Measurements from ENCODE around the gene CSMD2. TPM values are rescaled to one million over a fixed set of nuclear protein-coding genes. Genes with fewer than 3 reads are reported as not detected.

The CSMD2 gene
- total and polyA plus RNA-seq, 2 of the 8 experiments (the other 6 are each of a cell fraction or from before 2014, with no cell fraction given): 7.0 to 14.7 TPM

DNA sequence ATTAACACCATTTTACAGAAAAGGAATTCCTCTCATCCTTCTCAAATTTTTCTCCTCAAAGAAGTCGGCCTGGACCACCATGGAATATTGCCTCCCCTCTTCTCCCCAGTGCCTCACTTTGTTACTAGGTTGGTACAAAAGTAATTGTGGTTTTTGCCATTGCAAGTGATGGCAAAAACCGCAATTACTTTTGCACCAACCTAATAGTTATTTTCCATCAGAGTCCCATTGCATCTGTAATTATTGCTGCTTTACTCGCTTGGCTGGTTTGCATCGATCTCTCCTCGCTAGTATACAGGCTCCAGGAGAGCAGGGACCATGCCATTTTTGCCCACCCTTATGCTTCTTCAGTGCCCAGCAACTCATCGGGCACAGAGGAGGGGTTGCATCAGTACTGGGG lies 10.7 kb upstream of the CSMD2 start (continued):
- TF ChIP-seq, protein P1, sequence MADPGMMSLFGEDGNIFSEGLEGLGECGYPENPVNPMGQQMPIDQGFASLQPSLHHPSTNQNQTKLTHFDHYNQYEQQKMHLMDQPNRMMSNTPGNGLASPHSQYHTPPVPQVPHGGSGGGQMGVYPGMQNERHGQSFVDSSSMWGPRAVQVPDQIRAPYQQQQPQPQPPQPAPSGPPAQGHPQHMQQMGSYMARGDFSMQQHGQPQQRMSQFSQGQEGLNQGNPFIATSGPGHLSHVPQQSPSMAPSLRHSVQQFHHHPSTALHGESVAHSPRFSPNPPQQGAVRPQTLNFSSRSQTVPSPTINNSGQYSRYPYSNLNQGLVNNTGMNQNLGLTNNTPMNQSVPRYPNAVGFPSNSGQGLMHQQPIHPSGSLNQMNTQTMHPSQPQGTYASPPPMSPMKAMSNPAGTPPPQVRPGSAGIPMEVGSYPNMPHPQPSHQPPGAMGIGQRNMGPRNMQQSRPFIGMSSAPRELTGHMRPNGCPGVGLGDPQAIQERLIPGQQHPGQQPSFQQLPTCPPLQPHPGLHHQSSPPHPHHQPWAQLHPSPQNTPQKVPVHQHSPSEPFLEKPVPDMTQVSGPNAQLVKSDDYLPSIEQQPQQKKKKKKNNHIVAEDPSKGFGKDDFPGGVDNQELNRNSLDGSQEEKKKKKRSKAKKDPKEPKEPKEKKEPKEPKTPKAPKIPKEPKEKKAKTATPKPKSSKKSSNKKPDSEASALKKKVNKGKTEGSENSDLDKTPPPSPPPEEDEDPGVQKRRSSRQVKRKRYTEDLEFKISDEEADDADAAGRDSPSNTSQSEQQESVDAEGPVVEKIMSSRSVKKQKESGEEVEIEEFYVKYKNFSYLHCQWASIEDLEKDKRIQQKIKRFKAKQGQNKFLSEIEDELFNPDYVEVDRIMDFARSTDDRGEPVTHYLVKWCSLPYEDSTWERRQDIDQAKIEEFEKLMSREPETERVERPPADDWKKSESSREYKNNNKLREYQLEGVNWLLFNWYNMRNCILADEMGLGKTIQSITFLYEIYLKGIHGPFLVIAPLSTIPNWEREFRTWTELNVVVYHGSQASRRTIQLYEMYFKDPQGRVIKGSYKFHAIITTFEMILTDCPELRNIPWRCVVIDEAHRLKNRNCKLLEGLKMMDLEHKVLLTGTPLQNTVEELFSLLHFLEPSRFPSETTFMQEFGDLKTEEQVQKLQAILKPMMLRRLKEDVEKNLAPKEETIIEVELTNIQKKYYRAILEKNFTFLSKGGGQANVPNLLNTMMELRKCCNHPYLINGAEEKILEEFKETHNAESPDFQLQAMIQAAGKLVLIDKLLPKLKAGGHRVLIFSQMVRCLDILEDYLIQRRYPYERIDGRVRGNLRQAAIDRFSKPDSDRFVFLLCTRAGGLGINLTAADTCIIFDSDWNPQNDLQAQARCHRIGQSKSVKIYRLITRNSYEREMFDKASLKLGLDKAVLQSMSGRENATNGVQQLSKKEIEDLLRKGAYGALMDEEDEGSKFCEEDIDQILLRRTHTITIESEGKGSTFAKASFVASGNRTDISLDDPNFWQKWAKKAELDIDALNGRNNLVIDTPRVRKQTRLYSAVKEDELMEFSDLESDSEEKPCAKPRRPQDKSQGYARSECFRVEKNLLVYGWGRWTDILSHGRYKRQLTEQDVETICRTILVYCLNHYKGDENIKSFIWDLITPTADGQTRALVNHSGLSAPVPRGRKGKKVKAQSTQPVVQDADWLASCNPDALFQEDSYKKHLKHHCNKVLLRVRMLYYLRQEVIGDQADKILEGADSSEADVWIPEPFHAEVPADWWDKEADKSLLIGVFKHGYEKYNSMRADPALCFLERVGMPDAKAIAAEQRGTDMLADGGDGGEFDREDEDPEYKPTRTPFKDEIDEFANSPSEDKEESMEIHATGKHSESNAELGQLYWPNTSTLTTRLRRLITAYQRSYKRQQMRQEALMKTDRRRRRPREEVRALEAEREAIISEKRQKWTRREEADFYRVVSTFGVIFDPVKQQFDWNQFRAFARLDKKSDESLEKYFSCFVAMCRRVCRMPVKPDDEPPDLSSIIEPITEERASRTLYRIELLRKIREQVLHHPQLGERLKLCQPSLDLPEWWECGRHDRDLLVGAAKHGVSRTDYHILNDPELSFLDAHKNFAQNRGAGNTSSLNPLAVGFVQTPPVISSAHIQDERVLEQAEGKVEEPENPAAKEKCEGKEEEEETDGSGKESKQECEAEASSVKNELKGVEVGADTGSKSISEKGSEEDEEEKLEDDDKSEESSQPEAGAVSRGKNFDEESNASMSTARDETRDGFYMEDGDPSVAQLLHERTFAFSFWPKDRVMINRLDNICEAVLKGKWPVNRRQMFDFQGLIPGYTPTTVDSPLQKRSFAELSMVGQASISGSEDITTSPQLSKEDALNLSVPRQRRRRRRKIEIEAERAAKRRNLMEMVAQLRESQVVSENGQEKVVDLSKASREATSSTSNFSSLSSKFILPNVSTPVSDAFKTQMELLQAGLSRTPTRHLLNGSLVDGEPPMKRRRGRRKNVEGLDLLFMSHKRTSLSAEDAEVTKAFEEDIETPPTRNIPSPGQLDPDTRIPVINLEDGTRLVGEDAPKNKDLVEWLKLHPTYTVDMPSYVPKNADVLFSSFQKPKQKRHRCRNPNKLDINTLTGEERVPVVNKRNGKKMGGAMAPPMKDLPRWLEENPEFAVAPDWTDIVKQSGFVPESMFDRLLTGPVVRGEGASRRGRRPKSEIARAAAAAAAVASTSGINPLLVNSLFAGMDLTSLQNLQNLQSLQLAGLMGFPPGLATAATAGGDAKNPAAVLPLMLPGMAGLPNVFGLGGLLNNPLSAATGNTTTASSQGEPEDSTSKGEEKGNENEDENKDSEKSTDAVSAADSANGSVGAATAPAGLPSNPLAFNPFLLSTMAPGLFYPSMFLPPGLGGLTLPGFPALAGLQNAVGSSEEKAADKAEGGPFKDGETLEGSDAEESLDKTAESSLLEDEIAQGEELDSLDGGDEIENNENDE (IDR thresholded peaks at IDR 0.05; ENCODE audit: insufficient replicate concordance, low read length): no peak
- TF ChIP-seq SP1 (IDR thresholded peaks at IDR 0.05; ENCODE audit: low read depth, low read length) (no peak), YY1 (IDR thresholded peaks at IDR 0.05; ENCODE audit: low read depth, low read length) (no peak), SIRT6 (IDR thresholded peaks at IDR 0.05; ENCODE audit: low read length) (no peak), RFX5 (IDR thresholded peaks at IDR 0.05; ENCODE audit: borderline replicate concordance, low read depth, low read length) (no peak), JUN (IDR thresholded peaks at IDR 0.05; ENCODE audit: low read depth, low read length) (no peak), SRF (IDR thresholded peaks at IDR 0.05; ENCODE audit: low read depth, low read length) (no peak), POLR2A (IDR thresholded peaks at IDR 0.05; ENCODE audit: control extremely low read depth in 1 of 2, low read depth in 2 of 2, low read length in 2 of 2) (no peak), SAP30 (IDR thresholded peaks at IDR 0.05; ENCODE audit: insufficient read depth, insufficient replicate concordance, low read length) (no peak)
